Endothelial cell (in vitro differentiated cells): ENCODE results near the gene NR1H2. TPM values are rescaled to one million over a fixed set of nuclear protein-coding genes. Genes with fewer than 3 reads are reported as not detected.
"Not testable (repeated sequence)": the region's sequence is repeated elsewhere in the genome, so short reads cannot be mapped to it uniquely, and the experiment has no call there.

Experiments used
- DNase-seq: peaks from one replicate; pipeline ENCODE4 v3.0.0; 2021; ENCODE audit warnings: low spot score
- H3K27ac Mint-ChIP-seq: one replicate; pipeline ENCODE4 v1.8.0; 2021; ENCODE audit warnings: mixed read lengths, inconsistent platforms; ENCODE audit not compliant: unreplicated experiment
- H3K27me3 Mint-ChIP-seq: one replicate; pipeline ENCODE4 v1.8.0; 2021; ENCODE audit warnings: mild to moderate bottlenecking, moderate library complexity, mixed read lengths, inconsistent platforms; ENCODE audit not compliant: unreplicated experiment
- H3K36me3 Mint-ChIP-seq: one replicate; pipeline ENCODE4 v1.8.0; 2021; ENCODE audit warnings: mild to moderate bottlenecking, low read depth, mixed read lengths, inconsistent platforms; ENCODE audit not compliant: unreplicated experiment
- H3K4me1 Mint-ChIP-seq: one replicate; pipeline ENCODE4 v1.8.0; 2021; ENCODE audit warnings: mild to moderate bottlenecking, mixed read lengths, inconsistent platforms; ENCODE audit not compliant: unreplicated experiment
- H3K4me3 Mint-ChIP-seq: one replicate; pipeline ENCODE4 v1.8.0; 2021; ENCODE audit warnings: mild to moderate bottlenecking, mixed read lengths, inconsistent platforms; ENCODE audit not compliant: unreplicated experiment
- H3K9me3 Mint-ChIP-seq: one replicate; pipeline ENCODE4 v1.8.0; 2021; ENCODE audit warnings: mixed read lengths, inconsistent platforms; ENCODE audit not compliant: unreplicated experiment
- CTCF ChIP-seq: fragments of 200-600 bp; sonication (generic); IDR thresholded peaks from one replicate; pipeline ENCODE4 v1.5.0; 2021; ENCODE audit warnings: antibody characterized with exemption; ENCODE audit not compliant: unreplicated experiment
- total RNA-seq: library from RNA; stranded (reverse); fragmentation: NEBNext Ultra II Directional; extraction: Animal tissue kit (Norgen Biotek cat#: 25700); gene quantifications from one replicate; pipeline ENCODE4 v1.2.1, GENCODE V29; 2021; ENCODE audit not compliant: unreplicated experiment

Gene NR1H2
- total RNA-seq, 1 donor from 2014 or later = 21.6 TPM

DNA sequence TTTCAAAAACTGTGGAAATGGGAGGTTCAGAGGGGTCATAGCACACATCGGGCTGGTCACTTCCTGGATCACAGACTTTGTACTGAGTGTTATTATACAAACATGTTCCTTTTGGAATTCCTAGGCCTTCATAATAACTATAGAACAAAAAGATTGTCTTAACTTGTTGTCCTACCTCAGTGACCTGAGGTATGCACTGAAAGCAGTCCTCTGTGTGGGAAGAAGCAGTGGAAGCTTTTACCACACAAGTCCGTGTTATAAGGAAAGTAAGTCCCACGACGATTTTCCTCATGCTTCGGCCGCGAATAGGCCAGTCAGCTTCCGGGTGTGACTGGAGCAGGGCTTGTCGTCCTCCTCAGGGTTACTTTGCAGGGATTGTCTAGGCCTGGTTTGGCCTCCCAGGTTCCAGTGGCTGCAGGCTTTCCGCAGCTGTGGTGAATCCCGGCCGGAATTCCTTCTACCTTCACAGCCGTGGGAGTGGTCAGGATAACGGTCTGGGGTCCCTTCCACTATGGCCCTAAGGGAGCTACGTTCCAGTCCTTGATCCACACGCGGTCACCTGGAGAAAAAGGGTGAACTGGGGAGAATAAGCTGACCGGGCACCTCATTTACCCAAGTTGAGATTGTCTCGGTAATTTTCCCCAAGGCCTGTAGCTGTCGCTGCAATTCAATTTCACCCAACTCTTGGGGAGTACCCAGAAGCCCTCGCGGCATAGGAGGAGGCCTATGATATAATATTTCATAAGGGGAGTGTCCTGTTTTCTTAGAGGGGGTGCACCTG is 26.8 kb upstream of the NR1H2 start:
- DNase-seq = no peak
- no peak overlapping the region for H3K27ac Mint-ChIP-seq
- H3K27me3 Mint-ChIP-seq = peaks cover 5% of the 10 kb centered on the region
- peaks cover 34% of the 10 kb centered on the region for H3K9me3 Mint-ChIP-seq
- no peak overlapping the region for H3K4me3 Mint-ChIP-seq
- H3K4me1 Mint-ChIP-seq = no peaks in the 10 kb centered on the region
- peaks cover 6% of the 10 kb centered on the region for H3K36me3 Mint-ChIP-seq
- no peak for TF ChIP-seq CTCF

DNA sequence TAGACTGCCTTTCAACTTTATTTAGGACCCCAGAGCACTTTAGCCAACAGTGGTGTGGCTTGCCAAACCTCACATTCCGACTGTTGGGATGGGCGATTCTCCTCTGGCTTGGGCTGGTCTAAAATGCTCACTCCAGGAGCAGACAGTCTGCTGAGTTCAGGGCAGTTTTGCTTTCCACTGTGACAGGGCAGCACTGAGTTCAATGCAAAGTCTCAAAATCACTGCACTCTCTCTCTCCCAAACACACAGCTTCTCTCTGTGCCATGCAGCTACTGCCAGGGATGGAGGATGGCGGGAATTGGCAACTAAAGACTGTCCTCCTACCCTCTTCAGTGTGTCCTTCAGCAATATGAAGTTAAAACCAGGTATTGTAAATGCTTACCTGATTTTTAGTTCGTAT is 24.0 kb upstream of the NR1H2 start:
- H3K27ac Mint-ChIP-seq = no peak overlapping the region
- H3K4me3 Mint-ChIP-seq = no peak overlapping the region
- DNase-seq = no peak
- peaks cover 19% of the 10 kb centered on the region for H3K9me3 Mint-ChIP-seq
- no peak for TF ChIP-seq CTCF
- peaks cover 2% of the 10 kb centered on the region for H3K36me3 Mint-ChIP-seq
- H3K27me3 Mint-ChIP-seq = peaks cover 7% of the 10 kb centered on the region
- H3K4me1 Mint-ChIP-seq = no peaks in the 10 kb centered on the region

- H3K4me3 Mint-ChIP-seq, H3K4me1 Mint-ChIP-seq, H3K27ac Mint-ChIP-seq, DNase-seq, H3K36me3 Mint-ChIP-seq, H3K27me3 Mint-ChIP-seq: not testable (repeated sequence)
- H3K9me3 Mint-ChIP-seq = peaks cover 13% of the 10 kb centered on the region
Measured at GRCh38 chr19:50353487-50353880, 22.8 kb upstream of the NR1H2 start.

GRCh38 chr19:50356691-50357177 is 19.5 kb upstream of the NR1H2 start:
- Mint-ChIP-seq H3K4me1 (no peaks in the 10 kb centered on the region), H3K4me3 (no peak overlapping the region), H3K27ac (no peak overlapping the region)

More at GRCh38 chr19:50356691-50357177, 19.5 kb upstream of the NR1H2 start:
- no peak for DNase-seq
- peaks cover 27% of the 10 kb centered on the region for H3K9me3 Mint-ChIP-seq
- H3K27me3 Mint-ChIP-seq = peaks cover 13% of the 10 kb centered on the region
- TF ChIP-seq CTCF = no peak
- peaks cover 11% of the 10 kb centered on the region for H3K36me3 Mint-ChIP-seq
